Testis (tissue), 2 donors: Measurements from ENCODE around the gene BABAM2.

Source experiments
- POLR2A ChIP-seq: fragments of 450-650 bp; IDR thresholded peaks from one replicate; pipeline ENCODE4 v1.6.1; 2017; ENCODE audit warnings: antibody characterized with exemption, mild to moderate bottlenecking, moderate library complexity
- TF ChIP-seq, protein P1 (sequence below), 3 experiments: fragments of 450-650 bp in 2 of 3; fragments of 200-600 bp in 1 of 3; sonication (generic) in 1 of 3; IDR thresholded peaks; one replicate each; pipeline ENCODE4 v1.5.1; 2016 to 2019; ENCODE audit warnings: antibody characterized with exemption in 3 of 3, mild to moderate bottlenecking in 2 of 3, moderate library complexity in 1 of 3

DNA sequence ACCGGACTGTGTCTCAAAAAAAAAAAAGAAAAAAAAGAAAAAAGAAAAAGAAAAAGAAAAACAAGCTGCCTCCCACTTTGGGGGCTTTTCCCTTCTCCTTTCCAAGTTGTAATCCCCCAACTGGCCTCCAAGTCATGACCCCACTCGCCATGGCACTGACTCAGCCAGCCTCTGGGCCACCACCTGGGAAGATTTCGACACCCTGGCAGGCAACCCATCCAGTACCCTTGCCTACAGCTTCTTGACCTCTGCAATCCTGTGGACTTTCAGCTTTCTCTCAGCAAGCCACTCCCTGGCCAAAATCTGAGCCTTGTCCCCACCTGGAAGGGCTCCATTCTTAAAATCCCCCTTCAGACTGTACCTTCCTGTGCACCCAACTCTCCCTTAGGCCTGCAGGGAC, 479.8 kb downstream of the BABAM2 start:
- no peak for TF ChIP-seq POLR2A
- TF ChIP-seq, protein P1, sequence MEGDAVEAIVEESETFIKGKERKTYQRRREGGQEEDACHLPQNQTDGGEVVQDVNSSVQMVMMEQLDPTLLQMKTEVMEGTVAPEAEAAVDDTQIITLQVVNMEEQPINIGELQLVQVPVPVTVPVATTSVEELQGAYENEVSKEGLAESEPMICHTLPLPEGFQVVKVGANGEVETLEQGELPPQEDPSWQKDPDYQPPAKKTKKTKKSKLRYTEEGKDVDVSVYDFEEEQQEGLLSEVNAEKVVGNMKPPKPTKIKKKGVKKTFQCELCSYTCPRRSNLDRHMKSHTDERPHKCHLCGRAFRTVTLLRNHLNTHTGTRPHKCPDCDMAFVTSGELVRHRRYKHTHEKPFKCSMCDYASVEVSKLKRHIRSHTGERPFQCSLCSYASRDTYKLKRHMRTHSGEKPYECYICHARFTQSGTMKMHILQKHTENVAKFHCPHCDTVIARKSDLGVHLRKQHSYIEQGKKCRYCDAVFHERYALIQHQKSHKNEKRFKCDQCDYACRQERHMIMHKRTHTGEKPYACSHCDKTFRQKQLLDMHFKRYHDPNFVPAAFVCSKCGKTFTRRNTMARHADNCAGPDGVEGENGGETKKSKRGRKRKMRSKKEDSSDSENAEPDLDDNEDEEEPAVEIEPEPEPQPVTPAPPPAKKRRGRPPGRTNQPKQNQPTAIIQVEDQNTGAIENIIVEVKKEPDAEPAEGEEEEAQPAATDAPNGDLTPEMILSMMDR (IDR thresholded peaks at IDR 0.05), result no peak
